Neural progenitor cell (in vitro differentiated cells): ENCODE measurements around the gene CACNA1C. TPM values are rescaled to one million over a fixed set of nuclear protein-coding genes. Genes with fewer than 3 reads are reported as not detected.

Experiments used
- DNase-seq: peaks from one replicate; pipeline ENCODE4 v3.0.0-alpha.2; 2016; ENCODE audit warnings: low spot score
- H2AFZ ChIP-seq: fragments of 200-600 bp; sonication (generic); replicated peaks from 2 replicates; pipeline ENCODE4 v1.6.1; 2016; ENCODE audit warnings: antibody characterized with exemption
- H3F3A ChIP-seq: fragments of 200-600 bp; sonication (generic); 2 replicates; pipeline ENCODE4 v1.6.1; 2016; ENCODE audit warnings: antibody characterized with exemption, low read depth
- H3K27ac ChIP-seq: fragments of 200-600 bp; sonication (generic); 2 replicates; pipeline ENCODE4 v1.5.1; 2016; ENCODE audit warnings: mild to moderate bottlenecking
- H3K27me3 ChIP-seq: fragments of 200-600 bp; sonication (generic); 2 replicates; pipeline ENCODE4 v1.6.1; 2016; ENCODE audit warnings: mild to moderate bottlenecking, moderate library complexity
- H3K36me3 ChIP-seq: fragments of 200-600 bp; sonication (generic); 2 replicates; pipeline ENCODE4 v1.5.1; 2016
- H3K4me1 ChIP-seq: fragments of 200-600 bp; sonication (generic); 2 replicates; pipeline ENCODE4 v1.6.1; 2016; ENCODE audit warnings: mixed run types
- H3K4me2 ChIP-seq: fragments of 200-600 bp; sonication (generic); 2 replicates; pipeline ENCODE4 v1.6.1; 2016
- H3K4me3 ChIP-seq: fragments of 200-600 bp; sonication (generic); 2 replicates; pipeline ENCODE4 v1.5.1; 2016
- H3K79me2 ChIP-seq: fragments of 200-600 bp; sonication (generic); 2 replicates; pipeline ENCODE4 v1.6.1; 2016; ENCODE audit warnings: low read depth
- H3K9ac ChIP-seq: fragments of 200-600 bp; sonication (generic); 2 replicates; pipeline ENCODE4 v1.6.1; 2016
- H3K9me3 ChIP-seq: fragments of 200-600 bp; sonication (generic); 2 replicates; pipeline ENCODE4 v1.5.1; 2016; ENCODE audit warnings: low read depth
- H4K20me1 ChIP-seq: fragments of 200-600 bp; sonication (generic); 2 replicates; pipeline ENCODE4 v1.6.1; 2016; ENCODE audit warnings: low read depth
- H3K27ac Mint-ChIP-seq: 3 replicates; pipeline ENCODE4 v1.8.0; 2021; ENCODE audit warnings: mixed read lengths
- H3K27me3 Mint-ChIP-seq: 2 replicates; pipeline ENCODE4 v1.8.0; 2022; ENCODE audit warnings: low read depth, mild to moderate bottlenecking, inconsistent platforms, moderate library complexity, mixed read lengths; ENCODE audit not compliant: insufficient read depth
- H3K36me3 Mint-ChIP-seq: 3 replicates; pipeline ENCODE4 v1.8.0; 2021; ENCODE audit warnings: mixed read lengths
- H3K4me1 Mint-ChIP-seq: 3 replicates; pipeline ENCODE4 v1.8.0; 2021; ENCODE audit warnings: mixed read lengths
- H3K4me3 Mint-ChIP-seq: 3 replicates; pipeline ENCODE4 v1.8.0; 2021; ENCODE audit warnings: mild to moderate bottlenecking, moderate library complexity, mixed read lengths
- H3K9me3 Mint-ChIP-seq: 3 replicates; pipeline ENCODE4 v1.8.0; 2020; ENCODE audit warnings: mixed read lengths
- EZH2 ChIP-seq: fragments of 200-600 bp; sonication (generic); IDR thresholded peaks from 2 replicates; pipeline ENCODE4 v1.6.1; 2017; ENCODE audit warnings: antibody characterized with exemption, mild to moderate bottlenecking, moderate library complexity
- EZH2phosphoT487 ChIP-seq: fragments of 200-600 bp; sonication (generic); IDR thresholded peaks from 2 replicates; pipeline ENCODE4 v1.6.1; 2017; ENCODE audit warnings: antibody characterized with exemption
- total RNA-seq: library from RNA; depleted of rRNA; stranded (reverse); fragments of >200 nt; gene quantifications from 2 replicates; pipeline ENCODE4 v1.2.3, GENCODE V29; 2015; ENCODE audit warnings: low replicate concordance
- TF ChIP-seq, protein P1 (sequence below): fragments of 200-600 bp; sonication (generic); IDR thresholded peaks from 2 replicates; pipeline ENCODE4 v1.5.1; 2017; ENCODE audit warnings: antibody characterized with exemption, mild to moderate bottlenecking

CACNA1C gene
- total RNA-seq, result 1.2 and 2.7 TPM in 2 replicates

DNA sequence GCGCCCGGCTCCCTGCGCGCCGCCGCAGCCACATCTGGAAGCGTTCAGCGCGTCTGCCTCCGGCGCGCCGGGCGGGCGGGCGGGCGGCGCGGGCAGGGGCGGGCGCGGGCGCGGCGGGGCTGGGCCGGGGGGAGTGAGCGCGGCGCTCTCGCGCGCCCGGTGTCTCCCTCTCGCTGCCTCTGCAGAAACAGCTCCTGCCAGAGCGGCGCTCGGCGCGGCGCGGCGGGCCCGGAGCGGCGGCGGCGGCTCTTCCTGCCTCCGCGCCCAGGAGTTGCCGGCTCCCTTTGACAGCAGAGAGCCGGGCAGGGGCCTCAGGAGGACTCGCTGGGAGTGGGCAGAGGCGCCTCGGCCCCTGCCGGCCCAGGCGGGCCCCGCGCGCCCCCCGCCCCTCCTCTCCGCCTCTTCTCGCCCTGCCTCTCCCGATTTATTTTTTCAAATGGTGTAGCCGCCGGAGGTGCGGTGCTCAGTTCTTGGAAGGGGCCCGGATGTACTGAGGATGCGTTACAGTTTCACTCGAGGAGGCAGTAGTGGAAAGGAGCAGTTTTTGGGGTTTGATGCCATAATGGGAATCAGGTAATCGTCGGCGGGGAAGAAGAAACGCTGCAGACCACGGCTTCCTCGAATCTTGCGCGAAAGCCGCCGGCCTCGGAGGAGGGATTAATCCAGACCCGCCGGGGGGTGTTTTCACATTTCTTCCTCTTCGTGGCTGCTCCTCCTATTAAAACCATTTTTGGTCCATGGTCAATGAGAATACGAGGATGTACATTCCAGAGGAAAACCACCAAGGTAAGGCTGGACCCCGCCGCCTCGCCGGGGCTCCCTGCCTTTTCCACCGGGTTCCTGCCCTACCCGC, at the start of gene CACNA1C:
CACNA1C (plus strand) TSS at position 162 of the 853 bp plus-strand sequence; CDS start at position 738, 576 bp downstream.
- Histone ChIP-seq H4K20me1 (no peaks in the 10 kb centered on the region), H3K4me1 (peaks cover 3% of the 10 kb centered on the region), H3K4me2 (peak within 1 kb of the TSS; percentile 95), H2AFZ (peak within 1 kb of the TSS; percentile 90), H3K79me2 (no peaks in the 10 kb centered on the region), H3K9me3 (no peaks in the 10 kb centered on the region), H3F3A (peaks cover 13% of the 10 kb centered on the region), H3K27me3 (peaks cover 81% of the 10 kb centered on the region), H3K27ac (no peak within 1 kb of the TSS), H3K4me3 (peak within 1 kb of the TSS; percentile 69), H3K9ac (no peak within 1 kb of the TSS), H3K36me3 (no peaks in the 10 kb centered on the region)
- DNase-seq, result peak; percentile 91
- Mint-ChIP-seq H3K27ac (no peak within 1 kb of the TSS), H3K36me3 (no peaks in the 10 kb centered on the region), H3K9me3 (no peaks in the 10 kb centered on the region), H3K27me3 (peaks cover 44% of the 10 kb centered on the region), H3K4me1 (peaks cover 16% of the 10 kb centered on the region), H3K4me3 (peak within 1 kb of the TSS; percentile 89)
- peak; percentile 75 for TF ChIP-seq EZH2
- TF ChIP-seq, protein P1, sequence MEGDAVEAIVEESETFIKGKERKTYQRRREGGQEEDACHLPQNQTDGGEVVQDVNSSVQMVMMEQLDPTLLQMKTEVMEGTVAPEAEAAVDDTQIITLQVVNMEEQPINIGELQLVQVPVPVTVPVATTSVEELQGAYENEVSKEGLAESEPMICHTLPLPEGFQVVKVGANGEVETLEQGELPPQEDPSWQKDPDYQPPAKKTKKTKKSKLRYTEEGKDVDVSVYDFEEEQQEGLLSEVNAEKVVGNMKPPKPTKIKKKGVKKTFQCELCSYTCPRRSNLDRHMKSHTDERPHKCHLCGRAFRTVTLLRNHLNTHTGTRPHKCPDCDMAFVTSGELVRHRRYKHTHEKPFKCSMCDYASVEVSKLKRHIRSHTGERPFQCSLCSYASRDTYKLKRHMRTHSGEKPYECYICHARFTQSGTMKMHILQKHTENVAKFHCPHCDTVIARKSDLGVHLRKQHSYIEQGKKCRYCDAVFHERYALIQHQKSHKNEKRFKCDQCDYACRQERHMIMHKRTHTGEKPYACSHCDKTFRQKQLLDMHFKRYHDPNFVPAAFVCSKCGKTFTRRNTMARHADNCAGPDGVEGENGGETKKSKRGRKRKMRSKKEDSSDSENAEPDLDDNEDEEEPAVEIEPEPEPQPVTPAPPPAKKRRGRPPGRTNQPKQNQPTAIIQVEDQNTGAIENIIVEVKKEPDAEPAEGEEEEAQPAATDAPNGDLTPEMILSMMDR, result peak; percentile 22
- peak; percentile 59 for TF ChIP-seq EZH2phosphoT487

GRCh38 chr12:2003676-2004112, 49.1 kb upstream of the CACNA1C start:
- TF ChIP-seq EZH2 (no peak), EZH2phosphoT487 (no peak)
- TF ChIP-seq, protein P1, result no peak

DNA sequence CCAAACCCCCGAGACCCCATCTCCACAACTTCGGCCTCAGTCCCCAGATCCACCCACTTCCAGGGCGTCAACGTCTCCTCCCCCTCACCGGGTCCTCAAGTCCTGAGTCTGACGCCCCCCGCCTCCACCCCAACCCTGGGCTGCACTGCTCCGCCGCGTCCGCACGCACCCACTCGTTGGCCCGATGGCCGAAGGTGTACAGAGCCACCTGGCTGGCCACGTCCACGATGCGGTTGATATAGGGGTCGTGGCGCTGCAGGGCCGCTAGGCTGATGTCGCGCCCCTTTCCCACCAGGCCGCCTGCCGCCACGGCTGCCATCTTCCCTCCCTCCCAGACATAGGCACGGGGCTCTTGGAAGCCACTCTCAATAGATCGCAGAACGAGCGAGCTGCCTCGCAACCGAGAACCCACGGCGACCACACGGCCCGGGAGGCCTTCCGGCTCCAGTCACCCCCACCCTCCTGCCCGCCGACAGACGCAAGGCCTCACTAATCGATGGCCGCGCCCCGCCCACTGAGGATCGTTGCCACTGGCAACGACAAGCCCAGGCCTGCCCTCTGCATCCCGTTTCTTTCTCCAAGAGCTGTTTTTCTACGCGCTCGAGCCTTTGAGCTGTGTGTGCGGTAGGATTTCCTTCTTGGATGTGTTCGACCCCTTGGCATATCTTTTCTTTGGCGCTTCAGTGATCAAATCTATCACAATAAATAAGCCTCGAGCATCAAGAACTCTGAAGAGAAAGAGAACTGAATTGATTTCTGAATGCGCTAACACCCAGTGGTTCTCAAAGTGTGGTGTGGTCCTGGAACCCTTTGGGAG, 48.5 kb upstream of the CACNA1C start, which contains the start of gene DCP1B:
DCP1B (minus strand) TSS at position 345 of the 817 bp plus-strand sequence; CDS start at position 319, 26 bp downstream.
- peaks cover 32% of the 10 kb centered on the region for H3K4me1 Mint-ChIP-seq
- peak within 1 kb of the TSS; percentile 99 for H3K27ac Mint-ChIP-seq
- Histone ChIP-seq H3K4me2 (peak within 1 kb of the TSS; percentile 97), H3K79me2 (peaks cover 48% of the 10 kb centered on the region), H3K27ac (peak within 1 kb of the TSS; percentile 69), H3K4me1 (peaks cover 26% of the 10 kb centered on the region), H3F3A (peaks cover 15% of the 10 kb centered on the region), H3K36me3 (no peaks in the 10 kb centered on the region), H3K9me3 (no peaks in the 10 kb centered on the region), H4K20me1 (no peaks in the 10 kb centered on the region), H3K27me3 (no peaks in the 10 kb centered on the region), H3K4me3 (peak within 1 kb of the TSS; percentile 92), H3K9ac (peak within 1 kb of the TSS; percentile 74), H2AFZ (peak within 1 kb of the TSS; percentile 96)
- H3K27me3 Mint-ChIP-seq, result peaks cover 2% of the 10 kb centered on the region
- no peaks in the 10 kb centered on the region for H3K9me3 Mint-ChIP-seq
- DNase-seq, result peak; percentile 99
- H3K36me3 Mint-ChIP-seq, result no peaks in the 10 kb centered on the region
- H3K4me3 Mint-ChIP-seq, result peak within 1 kb of the TSS; percentile 99
- TF ChIP-seq, protein P1, result peak; percentile 35
- TF ChIP-seq EZH2phosphoT487, result no peak

More at GRCh38 chr12:2003676-2004112, 49.1 kb upstream of the CACNA1C start:
- Mint-ChIP-seq H3K27ac (peak overlapping the region; percentile 99), H3K27me3 (peaks cover 2% of the 10 kb centered on the region), H3K9me3 (no peaks in the 10 kb centered on the region), H3K4me3 (peak overlapping the region; percentile 99), H3K36me3 (no peaks in the 10 kb centered on the region), H3K4me1 (peaks cover 31% of the 10 kb centered on the region)
- peak overlapping the region; percentile 96 for H2AFZ ChIP-seq
- peak overlapping the region; percentile 92 for H3K4me3 ChIP-seq
- no peaks in the 10 kb centered on the region for H3K9me3 ChIP-seq
- H3F3A ChIP-seq, result peaks cover 15% of the 10 kb centered on the region
- H3K9ac ChIP-seq, result peak overlapping the region; percentile 74
- no peaks in the 10 kb centered on the region for H3K36me3 ChIP-seq
- DNase-seq, result no peak
- peak overlapping the region; percentile 69 for H3K27ac ChIP-seq
- peak overlapping the region; percentile 97 for H3K4me2 ChIP-seq
- peaks cover 23% of the 10 kb centered on the region for H3K4me1 ChIP-seq
- peaks cover 55% of the 10 kb centered on the region for H3K79me2 ChIP-seq
- no peaks in the 10 kb centered on the region for H3K27me3 ChIP-seq
- H4K20me1 ChIP-seq, result no peaks in the 10 kb centered on the region
